Peyer's patch (tissue), 4 donors: ENCODE results near the gene LMOD1. TPM values are rescaled to one million over a fixed set of nuclear protein-coding genes. Genes with fewer than 3 reads are reported as not detected.

ENCODE experiments used
- DNase-seq, 3 donors: peaks; one replicate each; pipeline ENCODE4 v3.0.0-alpha.2; 2017 to 2019
- H3K27ac ChIP-seq, 4 donors: fragments of 200-600 bp; sonication (generic); one replicate each; pipeline ENCODE4 v1.5.1; 2016 to 2019
- H3K27me3 ChIP-seq, 2 donors: fragments of 200-600 bp; sonication (generic); one replicate each; pipeline ENCODE4 v1.5.1; 2019
- H3K36me3 ChIP-seq, 3 donors: fragments of 200-600 bp; sonication (generic); one replicate each; pipeline ENCODE4 v1.5.1; 2016 to 2019
- H3K4me1 ChIP-seq, 4 donors: fragments of 200-600 bp; sonication (generic); one replicate each; pipeline ENCODE4 v1.5.1; 2016 to 2019
- H3K4me3 ChIP-seq, 4 donors: fragments of 200-600 bp; sonication (generic); 1 replicate in 3 of 4; 2 replicates in 1 of 4; pipeline ENCODE4 v1.5.1; 2016 to 2019; ENCODE audit warnings: mild to moderate bottlenecking in 1 of 4
- H3K9me3 ChIP-seq, 4 donors: fragments of 200-600 bp; sonication (generic); one replicate each; pipeline ENCODE4 v1.5.1; 2016 to 2019; ENCODE audit warnings: mild to moderate bottlenecking in 1 of 4
- POLR2A ChIP-seq, 2 donors: fragments of 450-650 bp; IDR thresholded peaks; one replicate each; pipeline ENCODE4 v1.5.1; 2017; ENCODE audit warnings: antibody characterized with exemption in 2 of 2, mild to moderate bottlenecking in 2 of 2, moderate library complexity in 2 of 2
- total RNA-seq, 4 donors: library from RNA; depleted of rRNA; stranded (reverse); fragments of >200 nt; gene quantifications; one replicate each; pipeline ENCODE4 v1.1.0, GENCODE V29; 2016
- TF ChIP-seq, protein P1 (sequence below), 6 experiments: fragments of 450-650 bp in 4 of 6; fragments of 200-600 bp in 2 of 6; sonication (generic) in 1 of 6; IDR thresholded peaks; one replicate each; pipeline ENCODE4 v1.5.1; 2017 to 2019; ENCODE audit warnings: antibody characterized with exemption in 6 of 6, mild to moderate bottlenecking in 3 of 6, moderate library complexity in 1 of 6

The LMOD1 gene
- total RNA-seq, 4 donors from 2014 or later: 10.0 to 70.1 (median 32.6) TPM

- Histone ChIP-seq H3K9me3 (no peaks in the 10 kb centered on the region), H3K4me1 (peaks cover 0 to 23% (median 5%) of the 10 kb centered on the region in 4 donors), H3K27ac (peak overlapping the region in 3 of 4 donors; percentile 20 to 66 (median 60)), H3K4me3 (peak overlapping the region; percentile 32 to 85 (median 58)), H3K36me3 (no peaks in the 10 kb centered on the region), H3K27me3 (peaks cover 0 to 4% of the 10 kb centered on the region in 2 donors)
- TF ChIP-seq, protein P1, sequence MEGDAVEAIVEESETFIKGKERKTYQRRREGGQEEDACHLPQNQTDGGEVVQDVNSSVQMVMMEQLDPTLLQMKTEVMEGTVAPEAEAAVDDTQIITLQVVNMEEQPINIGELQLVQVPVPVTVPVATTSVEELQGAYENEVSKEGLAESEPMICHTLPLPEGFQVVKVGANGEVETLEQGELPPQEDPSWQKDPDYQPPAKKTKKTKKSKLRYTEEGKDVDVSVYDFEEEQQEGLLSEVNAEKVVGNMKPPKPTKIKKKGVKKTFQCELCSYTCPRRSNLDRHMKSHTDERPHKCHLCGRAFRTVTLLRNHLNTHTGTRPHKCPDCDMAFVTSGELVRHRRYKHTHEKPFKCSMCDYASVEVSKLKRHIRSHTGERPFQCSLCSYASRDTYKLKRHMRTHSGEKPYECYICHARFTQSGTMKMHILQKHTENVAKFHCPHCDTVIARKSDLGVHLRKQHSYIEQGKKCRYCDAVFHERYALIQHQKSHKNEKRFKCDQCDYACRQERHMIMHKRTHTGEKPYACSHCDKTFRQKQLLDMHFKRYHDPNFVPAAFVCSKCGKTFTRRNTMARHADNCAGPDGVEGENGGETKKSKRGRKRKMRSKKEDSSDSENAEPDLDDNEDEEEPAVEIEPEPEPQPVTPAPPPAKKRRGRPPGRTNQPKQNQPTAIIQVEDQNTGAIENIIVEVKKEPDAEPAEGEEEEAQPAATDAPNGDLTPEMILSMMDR (IDR thresholded peaks at IDR 0.05): no peak
- no peak for TF ChIP-seq POLR2A (IDR thresholded peaks at IDR 0.05)
- no peak for DNase-seq
Observed at GRCh38 chr1:201889090-201889968, 57.0 kb downstream of the LMOD1 start.

GRCh38 chr1:201888282-201889089, 57.9 kb downstream of the LMOD1 start, which contains the start of gene SHISA4:
Gene SHISA4, plus strand, starts transcription at chr1:201888898. Its CDS starts 97 bp downstream, at chr1:201888995.
- Histone ChIP-seq H3K9me3 (no peaks in the 10 kb centered on the region), H3K36me3 (no peaks in the 10 kb centered on the region), H3K27me3 (peaks cover 0 to 4% of the 10 kb centered on the region in 2 donors), H3K27ac (peak within 1 kb of the TSS in 3 of 4 donors; percentile 20 to 66 (median 60)), H3K4me3 (peak within 1 kb of the TSS; percentile 32 to 85 (median 58)), H3K4me1 (peaks cover 0 to 29% (median 5%) of the 10 kb centered on the region in 4 donors)
- peak; percentile 23 to 67 (median 62) for DNase-seq
- TF ChIP-seq, protein P1 (IDR thresholded peaks at IDR 0.05): no peak
- no peak for TF ChIP-seq POLR2A (IDR thresholded peaks at IDR 0.05)

DNA sequence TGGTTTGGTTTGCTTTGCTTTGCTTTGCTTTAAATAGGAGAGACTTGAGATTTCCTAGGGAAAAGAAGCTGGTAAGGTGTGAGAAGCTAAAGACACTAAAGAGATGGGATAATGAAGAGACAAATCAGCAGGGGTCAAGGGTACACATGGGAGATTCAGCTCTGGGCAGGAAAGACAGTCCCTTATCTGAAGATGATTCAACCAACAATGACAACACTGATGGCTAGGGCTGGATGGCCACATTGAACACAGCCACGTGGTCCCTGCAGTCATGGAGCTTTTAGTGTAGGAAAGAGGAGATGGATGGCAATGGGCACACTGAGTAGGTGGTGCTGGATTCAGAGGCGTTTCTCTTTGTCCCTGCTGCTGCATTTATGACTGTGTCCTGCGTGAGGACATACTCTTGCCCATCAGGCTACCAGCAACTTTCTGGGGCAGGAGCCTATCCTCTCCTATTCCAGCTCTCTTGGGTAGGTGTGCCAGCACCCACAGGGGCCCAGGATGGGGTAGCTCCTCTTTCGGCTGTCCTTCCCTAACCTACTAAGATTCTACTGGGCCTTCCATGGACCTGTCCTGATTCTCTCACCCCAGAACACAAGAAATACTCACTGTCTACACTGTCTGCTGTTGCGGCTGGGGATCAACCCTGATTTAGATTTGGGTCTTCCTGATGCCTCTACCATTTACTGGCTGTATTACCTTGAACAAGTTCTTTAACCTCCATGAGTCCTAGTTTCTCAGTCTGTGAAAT, 59.1 kb downstream of the LMOD1 start:
- no peaks in the 10 kb centered on the region for H3K9me3 ChIP-seq
- H3K4me1 ChIP-seq: peaks cover 0 to 29% (median 5%) of the 10 kb centered on the region in 4 donors
- TF ChIP-seq, protein P1 (IDR thresholded peaks at IDR 0.05): no peak
- no peak overlapping the region for H3K4me3 ChIP-seq
- peaks cover 0 to 4% of the 10 kb centered on the region in 2 donors for H3K27me3 ChIP-seq
- H3K27ac ChIP-seq: no peak overlapping the region
- DNase-seq: no peak
- no peaks in the 10 kb centered on the region for H3K36me3 ChIP-seq

DNA sequence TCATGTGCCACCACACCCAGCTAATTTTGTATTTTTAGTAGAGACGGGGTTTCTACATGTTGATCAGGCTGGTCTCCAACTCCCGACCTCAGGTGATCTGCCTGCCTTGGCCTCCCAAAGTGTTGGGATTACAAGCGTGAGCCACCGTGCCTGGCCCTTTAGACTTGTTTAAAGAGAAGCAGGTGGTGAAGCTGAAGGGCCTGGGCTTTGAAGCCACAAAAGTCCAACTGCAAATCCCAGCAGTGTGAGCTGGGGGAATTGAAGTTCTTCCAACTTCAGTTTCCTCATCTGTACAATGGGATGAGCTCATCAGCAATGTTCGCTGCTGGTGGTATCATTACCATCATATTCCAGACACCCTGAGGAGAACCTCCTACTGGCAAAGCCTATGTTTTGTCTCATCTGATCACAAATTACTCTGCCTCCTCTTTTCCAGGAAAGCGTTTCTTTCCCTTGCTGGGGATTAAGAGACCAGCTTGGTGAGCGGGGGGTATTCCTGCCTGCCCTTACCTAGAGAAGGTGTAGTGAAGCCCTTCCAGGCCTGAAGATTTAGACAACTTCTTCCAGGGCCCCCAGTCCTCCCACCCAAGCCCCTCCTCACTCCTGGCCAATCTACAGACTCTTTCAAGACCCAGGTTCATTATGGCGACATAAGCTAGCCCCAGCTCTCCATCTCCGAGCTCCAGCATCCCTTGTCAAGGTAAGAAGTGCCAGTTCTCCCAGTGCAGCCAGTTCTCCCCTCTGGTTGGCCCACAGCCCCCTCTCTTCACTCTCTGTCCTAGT, 60.1 kb downstream of the LMOD1 start:
- H3K27me3 ChIP-seq: peaks cover 0 to 4% of the 10 kb centered on the region in 2 donors
- no peak overlapping the region for H3K4me3 ChIP-seq
- H3K27ac ChIP-seq: no peak overlapping the region
- H3K36me3 ChIP-seq: no peaks in the 10 kb centered on the region
- TF ChIP-seq POLR2A (IDR thresholded peaks at IDR 0.05): no peak
- TF ChIP-seq, protein P1 (IDR thresholded peaks at IDR 0.05): no peak
- H3K4me1 ChIP-seq: peaks cover 0 to 29% (median 5%) of the 10 kb centered on the region in 4 donors
- no peaks in the 10 kb centered on the region for H3K9me3 ChIP-seq
- DNase-seq: peak in 1 of 3 donors; percentile 27
